NCI-H2029 (cell line): Measurements from ENCODE around the gene PABPC1L.

Experiments
- DNase-seq: peaks from one replicate; lab custom pipeline; 2025; lab: John Stamatoyannopoulos, UW

PABPC1L gene

DNA sequence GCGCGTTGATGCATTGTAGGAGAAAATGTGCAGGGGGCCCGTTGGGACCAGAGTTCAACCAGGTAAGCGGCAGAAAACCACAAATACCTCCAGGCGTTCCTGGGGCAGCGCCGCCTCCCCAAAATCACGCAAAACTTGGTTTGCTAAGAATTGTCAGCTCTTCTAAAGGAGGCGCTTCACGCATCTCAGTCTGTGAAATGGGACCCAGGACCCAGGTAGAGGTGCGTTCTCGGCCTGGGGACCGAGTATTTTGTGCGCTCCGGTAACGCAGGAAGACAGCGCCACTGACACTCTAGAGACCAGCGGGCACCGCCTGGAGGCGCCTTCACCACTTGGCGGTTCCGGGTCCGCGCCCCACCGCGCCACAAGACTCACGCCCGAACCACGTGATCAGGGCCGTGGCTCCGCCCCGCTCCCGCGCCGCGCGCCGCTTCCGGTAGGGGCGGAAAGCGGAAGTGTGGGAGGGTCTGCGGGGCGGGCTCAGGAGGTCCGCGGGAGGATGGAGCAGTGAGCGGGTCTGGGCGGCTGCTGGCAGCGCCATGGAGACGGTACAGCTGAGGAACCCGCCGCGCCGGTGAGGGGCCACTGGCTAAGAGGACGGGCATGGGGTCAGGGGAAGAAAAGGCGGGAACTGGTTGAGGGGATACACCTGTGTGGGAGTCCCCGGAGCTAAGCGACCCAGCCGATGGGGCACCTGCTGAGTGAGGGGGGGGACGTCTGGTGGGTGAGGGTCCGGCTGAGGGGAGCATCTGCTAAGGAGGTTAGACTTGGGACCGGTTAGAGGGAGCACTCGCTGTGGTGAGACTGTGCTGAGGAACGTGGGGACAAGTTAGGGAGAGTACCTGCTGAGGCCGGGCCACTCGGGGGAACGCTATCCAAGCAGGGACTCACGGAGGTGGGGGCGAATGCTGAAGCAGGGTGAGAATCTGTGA is 56.4 kb downstream of the PABPC1L start, which contains the start of gene STK4:
Gene STK4 (plus strand): TSS at position 483 of the 932 bp plus-strand sequence. CDS start 57 bp downstream, at position 540.
- peak; percentile 93 for DNase-seq

DNA sequence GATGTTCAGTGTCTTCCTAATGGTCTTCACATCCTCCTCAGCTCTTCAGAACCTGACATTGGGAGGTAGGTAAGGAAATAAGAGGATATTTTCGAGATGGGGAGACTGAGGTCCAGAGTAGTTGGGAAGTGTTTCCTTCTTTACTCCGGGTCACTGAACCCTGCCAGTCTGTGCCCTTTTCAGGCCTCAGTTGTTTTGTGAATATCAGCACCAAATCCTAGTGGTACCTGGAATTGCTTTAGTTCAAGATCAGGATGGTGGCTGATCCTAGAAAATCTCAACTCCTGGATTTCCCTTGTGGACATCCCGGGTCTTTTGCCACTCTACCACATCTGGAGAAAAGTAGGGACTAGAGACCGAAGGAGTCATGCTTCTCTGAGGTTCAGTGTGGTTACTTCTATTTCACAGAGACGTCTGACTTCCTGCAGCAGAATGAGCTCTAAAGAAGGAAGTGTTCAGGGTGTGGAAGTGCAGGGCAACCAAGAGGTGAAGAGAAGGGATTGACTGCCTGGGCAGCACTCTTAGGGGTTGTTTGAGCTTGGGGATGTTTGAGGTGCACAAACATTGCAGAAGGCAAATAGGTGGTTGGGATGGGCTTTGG is 57.4 kb downstream of the PABPC1L start:
- no peak for DNase-seq

DNA sequence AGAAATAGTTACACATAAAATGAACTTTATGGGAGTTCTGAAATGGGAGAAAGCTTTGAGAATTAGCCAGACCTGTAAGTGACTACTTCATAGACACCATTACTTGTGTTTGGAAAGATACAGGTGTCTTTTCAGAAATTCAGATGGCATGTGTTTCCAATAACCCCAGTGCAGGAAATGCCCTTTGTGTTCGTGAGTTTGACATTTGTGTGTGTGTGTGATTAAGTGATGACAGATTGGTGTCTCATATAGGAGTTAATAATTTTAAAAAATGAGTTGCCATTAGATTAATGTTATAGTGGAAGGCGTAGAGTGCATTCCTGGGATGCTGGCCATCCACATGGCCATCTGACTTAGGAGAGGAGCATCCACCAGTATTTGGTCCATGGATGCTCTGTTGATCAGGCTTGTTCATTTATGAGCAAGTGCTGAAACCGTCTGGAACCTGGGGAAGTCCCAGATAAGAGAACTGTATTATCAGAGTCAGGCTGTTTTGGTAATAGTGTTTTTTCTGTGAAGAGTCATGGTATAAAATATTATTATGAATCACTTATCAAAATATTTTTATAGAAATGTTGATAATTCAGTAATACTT is 59.5 kb downstream of the PABPC1L start:
- DNase-seq = no peak

DNA sequence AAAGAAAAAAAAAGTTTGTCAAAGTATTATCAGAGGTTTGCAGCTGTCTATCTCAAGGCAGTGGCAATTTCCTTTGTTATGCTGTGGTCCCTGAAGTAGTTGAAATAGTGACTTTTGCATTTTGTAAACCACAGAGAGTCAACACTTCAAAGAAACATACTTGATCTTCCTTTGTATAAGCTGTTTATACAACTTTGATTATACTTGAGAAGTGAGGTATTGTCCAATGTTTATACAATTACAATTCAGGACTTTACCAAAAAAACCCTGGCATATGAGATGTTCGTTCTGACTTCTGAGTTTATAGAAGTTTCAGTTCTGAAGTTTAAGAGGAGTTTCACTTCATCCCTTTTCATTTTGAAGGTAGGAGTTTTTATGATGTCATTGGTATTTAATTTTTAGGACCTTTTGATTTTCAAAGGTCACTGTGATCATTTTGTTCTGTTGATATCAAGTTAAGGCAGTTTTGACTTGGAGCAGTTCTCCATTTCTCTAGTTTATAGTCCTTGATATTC is 60.4 kb downstream of the PABPC1L start:
- no peak for DNase-seq

DNA sequence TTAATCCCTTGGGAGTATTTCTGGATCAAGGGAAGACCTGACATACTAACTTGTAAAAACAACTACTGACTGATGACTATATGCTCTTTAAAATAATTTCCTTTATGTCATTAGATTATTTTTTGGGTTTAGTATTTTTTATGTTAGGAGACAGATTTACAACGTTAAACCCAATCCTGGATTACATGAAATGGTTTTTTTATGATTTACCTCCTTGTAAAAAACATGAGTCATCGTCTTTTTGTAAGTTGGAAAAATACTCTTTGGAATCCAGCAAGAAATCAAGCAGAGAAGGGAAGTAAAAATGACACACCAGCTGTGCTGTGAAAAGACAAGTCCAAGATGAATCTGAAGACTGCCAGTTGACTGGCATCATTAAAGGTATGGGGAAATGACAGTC is 63.2 kb downstream of the PABPC1L start:
- no peak for DNase-seq

DNA sequence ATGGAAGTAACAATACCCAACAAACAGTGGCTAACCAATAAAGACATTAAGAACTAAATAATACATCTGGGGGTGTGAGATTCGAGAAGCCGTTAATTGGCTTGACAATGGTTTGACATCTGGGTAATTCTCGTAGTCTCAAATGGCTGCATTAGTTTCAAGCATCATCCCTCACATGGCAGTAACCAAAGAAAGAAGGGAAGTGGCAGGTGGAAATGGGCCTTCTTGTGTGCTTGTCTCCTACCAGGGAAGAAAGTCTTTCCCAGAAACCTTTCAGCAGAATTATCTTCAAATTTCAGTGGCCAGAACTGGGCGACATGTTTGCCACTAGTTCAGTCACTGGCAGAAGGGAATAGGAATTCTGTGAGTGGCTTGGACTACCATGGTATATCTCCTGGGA is 66.8 kb downstream of the PABPC1L start:
- no peak for DNase-seq

DNA sequence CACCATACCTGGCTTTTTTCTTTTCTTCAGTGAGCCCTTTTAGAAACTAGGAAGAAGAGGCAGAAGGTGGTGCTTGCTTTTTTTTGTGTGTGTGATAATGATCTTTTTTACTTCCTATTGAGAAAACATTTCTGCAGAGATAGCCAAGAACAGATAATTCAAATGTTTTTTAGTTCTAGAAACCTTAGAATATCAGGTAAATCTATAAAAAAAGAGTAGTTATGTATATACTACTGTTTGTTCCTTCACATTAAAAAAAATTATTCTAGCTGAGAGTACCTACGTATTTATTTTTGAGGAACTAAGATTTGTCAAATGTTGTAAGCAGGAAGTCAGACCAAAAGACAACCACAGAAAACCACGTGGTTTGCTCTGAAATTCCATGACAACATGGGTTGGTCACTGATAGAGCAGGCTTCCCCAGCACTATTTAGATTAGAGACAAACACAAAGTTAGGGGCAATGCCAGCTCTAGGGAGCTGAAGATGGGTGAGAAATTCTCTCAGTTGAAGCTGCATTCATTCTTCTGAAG is 69.3 kb downstream of the PABPC1L start:
- DNase-seq = no peak

DNA sequence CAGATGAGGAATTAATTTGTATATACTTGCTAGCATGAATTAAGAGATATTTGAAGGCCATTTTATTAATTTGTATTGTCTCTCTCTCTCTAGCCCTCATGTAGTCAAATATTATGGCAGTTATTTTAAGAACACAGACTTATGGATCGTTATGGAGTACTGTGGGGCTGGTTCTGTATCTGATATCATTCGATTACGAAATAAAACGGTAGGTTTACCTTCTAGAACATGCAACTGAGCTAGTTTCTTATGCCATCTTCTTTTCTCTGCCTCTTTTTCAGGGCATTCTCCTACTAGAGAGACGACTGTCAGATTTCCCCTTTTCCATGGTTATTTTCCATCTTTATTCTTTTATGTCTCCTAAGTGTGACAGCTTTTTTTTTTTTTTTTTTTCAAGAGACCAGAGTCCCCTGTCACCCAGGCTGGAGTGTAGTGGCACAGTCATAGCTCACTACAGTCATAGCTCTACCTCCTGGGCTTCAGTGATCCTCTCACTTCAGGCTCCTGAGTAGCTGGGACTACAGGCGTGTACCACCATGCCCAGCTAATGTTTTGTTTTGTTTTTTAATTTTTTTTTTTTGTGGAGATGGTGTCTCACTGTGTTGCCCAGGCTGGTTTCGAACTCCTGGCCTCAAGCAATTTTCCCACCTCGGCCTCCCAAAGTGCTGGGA is 72.0 kb downstream of the PABPC1L start:
- no peak for DNase-seq

DNA sequence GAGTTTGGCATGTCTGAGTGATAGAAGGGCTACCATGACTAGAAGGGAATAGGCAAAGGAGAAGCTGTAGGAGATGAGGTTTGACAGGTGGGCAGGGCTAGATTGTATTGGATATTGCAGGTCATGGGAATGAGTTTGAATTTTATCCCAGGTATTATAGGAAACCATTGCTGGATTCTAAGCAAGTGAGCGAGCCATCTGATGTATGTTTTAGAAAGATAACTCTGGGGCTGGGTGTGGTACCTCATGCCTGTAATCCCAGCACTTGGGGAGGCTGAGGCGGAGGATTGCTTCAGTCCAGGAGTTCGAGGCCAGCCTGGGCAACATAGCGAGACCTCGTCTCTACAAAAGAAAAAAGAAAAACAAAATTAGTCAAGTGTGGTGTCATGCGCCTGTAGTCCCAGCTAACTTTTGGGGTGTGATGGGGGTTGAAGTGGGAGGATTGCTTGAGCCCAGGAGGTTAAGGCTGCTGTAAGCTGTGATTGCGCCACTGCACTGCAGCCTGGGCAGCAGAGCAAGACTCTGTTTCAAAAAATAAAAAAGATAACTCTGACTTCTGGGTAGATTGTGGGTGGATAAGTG is 73.3 kb downstream of the PABPC1L start:
- no peak for DNase-seq

DNA sequence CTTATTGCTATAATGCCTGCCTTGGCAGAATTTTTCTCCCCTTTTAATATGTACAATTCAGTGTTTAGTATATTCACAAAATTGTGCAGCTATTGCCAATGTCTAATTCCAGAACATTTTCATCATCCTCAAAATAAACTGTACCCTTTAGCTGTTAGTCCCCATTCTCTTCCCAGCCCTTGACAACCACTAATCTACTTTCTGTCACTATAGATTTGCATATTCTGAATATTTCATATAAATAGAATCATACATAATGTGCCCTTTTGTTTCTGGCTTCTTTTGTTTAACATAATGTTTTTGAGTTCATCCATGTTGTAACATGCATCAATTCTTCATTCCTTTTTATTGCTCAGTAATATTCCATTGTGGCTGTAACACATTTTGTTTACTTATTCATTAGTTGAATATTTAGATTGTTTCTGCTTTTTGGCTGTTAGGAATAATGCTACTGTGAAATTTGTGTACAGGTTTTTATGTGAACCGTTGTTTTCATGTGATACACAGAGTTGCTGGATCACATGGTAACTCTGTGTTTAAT is 78.8 kb downstream of the PABPC1L start:
- no peak for DNase-seq
